NCI-H2107 treated with DMSO at 0.1 percent for 48 hours (cell line): ENCODE measurements around the gene KHDC3L.

ENCODE experiments used
- DNase-seq: peaks from one replicate; lab custom pipeline; 2025; ENCODE audit not compliant: unreplicated experiment; lab: John Stamatoyannopoulos, UW

KHDC3L gene, protein sequence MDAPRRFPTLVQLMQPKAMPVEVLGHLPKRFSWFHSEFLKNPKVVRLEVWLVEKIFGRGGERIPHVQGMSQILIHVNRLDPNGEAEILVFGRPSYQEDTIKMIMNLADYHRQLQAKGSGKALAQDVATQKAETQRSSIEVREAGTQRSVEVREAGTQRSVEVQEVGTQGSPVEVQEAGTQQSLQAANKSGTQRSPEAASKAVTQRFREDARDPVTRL

DNA sequence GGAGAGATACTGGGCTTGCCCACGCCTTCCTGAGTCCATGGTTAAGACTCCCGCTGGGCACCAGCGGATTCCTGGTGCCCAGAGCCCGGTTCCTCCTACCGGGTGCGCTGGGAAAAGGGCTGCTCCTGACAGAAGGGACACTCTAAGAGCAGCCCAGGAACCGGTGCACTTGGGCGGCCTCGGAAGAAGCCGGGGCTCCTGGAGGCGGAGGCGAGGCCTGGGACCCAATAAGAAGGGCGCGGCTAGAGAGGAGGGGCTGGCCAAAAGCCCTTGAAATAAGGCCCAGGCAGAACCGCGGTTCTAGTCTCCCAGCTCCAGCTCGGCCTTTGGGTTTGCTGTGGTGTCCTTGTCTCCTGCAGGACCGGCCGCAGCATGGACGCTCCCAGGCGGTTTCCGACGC lies at the start of gene KHDC3L:
TSS of gene KHDC3L (plus strand) at position 301 of the 400 bp plus-strand sequence. CDS start at position 373, 72 bp downstream.
- DNase-seq, result no peak

DNA sequence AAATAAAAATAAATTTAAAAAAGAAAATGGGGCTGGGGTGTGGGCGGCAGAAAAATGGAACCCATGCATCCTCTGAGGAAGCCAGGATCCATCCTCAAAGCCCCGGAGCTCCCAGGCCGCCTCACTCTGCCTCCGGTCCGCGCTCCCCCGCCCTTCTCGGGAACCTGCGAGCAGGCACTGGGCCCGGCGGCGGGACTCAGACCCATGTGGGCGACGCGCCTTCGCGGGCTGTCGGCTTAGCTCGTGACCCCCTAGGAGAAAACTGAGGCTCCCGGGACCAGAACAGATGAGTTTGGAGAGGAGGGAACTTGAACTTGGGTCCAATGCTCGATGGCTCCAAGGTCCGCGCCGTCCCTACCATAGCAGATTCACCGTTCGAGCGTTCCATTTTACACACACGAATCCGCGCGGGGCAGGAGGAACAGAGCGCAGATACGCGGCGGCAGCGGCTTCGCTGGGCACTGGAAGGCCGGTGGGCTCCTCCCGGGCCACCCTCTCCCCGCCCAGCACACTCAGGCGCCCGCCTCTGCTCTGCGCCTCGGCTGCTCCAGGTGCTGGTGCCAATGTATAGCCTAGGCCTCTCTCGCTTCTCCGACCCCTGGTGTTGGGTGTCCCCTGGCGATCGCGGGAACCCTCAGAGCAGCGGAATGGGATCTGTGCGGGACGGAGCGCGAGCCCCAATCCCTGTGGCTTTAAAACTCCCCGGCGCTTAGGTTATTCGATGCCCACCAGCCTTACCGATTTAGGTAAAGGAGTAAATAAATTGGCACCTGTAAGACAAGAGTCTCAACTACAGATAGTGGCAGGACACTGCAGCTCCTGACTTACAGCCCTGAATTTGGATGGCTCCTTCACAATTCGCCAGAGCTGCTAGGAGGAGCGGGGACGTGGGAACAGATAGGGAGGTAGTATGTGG lies 47.6 kb upstream of the KHDC3L start:
- DNase-seq, result no peak

DNA sequence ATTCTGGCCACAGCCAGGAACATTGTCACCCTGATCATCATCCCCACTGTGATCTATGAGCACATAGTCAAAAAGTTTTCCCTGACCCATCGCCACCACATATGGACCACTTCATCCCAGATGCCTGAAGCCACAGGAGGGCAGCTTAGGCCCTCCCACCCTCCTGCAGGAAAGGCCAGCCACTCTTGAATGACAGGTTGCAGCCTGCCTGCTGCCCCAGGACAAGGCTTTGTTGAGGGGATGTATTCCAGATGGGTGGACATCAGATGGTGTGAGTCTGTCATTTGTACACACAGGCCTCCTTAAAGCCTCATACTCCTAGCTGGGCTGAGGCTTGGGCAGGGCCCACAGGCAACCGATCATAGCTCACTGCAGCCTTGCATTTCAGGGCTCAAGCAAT lies 39.1 kb upstream of the KHDC3L start:
- no peak for DNase-seq

DNA sequence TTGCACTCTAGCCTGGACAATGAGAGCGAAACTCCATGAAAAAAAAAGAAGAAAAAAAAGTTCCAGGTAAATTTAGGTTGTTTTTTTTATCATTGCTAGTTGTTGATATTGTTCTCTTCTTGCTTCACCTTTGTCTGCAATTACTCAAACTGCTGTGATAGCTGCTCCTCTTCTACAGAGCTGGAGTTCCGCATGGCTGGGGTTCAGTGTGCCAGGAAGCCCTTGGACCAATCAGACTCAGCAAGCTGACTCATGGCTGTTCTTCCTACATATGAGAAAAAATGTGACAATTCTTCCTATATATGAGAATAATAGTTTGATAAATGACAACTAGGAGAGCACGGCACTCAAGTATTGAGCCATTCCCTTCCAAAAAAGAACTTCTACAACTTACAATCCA lies 36.8 kb upstream of the KHDC3L start:
- DNase-seq, result no peak

GRCh38 chr6:73328790-73329189 lies 33.7 kb upstream of the KHDC3L start:
- no peak for DNase-seq

DNA sequence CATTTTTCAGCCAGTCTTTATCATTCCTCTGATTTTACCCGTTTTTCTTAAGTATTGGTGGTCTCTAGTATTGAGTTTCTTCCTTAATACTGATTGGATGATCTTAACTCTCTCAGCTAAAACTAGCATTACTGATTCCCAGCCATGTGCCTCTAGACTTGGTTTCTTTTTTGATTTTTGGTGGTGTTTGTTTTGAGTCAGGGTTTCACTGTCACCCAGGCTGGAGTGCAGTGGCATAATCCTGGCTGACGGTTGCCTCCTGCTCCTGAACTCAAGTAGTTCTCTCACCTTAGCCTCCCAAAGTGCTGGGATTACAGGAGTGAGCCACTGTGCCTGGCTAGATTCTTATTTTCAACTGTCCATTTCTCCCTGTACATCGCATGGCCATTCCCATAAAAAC lies 33.3 kb upstream of the KHDC3L start:
- no peak for DNase-seq

DNA sequence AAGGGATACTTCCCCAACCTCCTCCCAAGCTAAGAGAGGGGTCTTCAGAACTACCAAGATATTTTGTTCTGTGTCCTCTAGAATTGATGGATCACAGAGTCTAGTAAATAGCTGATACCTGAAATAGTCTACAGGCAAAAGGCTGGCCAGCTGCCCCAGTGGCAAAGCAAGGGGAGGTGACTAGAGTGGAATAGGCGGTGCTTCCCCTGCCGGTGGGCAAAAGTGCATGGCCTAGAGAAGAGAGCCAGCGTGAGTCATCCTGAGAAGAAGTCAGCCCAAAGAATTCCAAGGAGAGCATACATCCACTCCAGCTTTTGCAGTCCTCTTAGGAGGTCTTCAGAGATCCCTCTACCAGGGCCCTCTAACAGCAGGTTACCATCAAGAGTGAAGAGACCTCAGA lies 23.1 kb upstream of the KHDC3L start:
- no peak for DNase-seq

DNA sequence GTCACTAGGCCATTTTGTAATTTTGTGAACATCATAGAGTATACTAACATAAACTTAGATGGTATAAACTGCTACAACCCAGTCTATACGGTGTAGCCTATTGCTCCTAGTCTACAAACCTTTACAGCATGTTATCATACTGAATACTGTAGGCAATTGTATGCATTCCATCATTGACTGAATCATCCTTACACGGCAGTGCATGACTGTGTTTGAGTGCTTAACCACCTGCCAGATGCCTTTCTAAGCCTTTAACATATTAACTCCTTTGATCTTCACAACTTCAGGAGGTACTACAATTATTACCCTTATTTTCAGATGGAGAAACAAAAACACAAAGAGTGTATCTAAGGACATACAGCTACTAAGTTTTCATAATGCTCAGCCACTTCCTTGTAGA lies 22.4 kb upstream of the KHDC3L start:
- no peak for DNase-seq

DNA sequence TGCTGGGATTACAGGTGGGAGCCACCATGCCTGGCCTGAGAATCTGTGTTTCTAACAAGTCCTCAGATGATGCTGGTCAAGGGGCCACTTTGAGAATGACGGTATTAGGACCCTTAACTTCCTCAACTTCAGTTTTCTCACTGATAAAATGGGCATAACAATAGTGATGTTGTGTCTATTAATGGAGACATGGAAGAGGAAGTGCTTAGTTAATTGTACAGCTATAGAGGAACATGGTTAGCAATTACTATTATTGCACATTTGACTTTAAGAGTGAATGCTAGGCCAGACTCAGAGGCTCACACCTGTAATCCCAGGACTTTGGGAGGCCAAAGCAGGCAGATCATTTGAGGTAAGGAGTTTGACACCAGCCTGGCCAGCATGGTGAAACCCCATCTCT lies 21.1 kb upstream of the KHDC3L start:
- no peak for DNase-seq

GRCh38 chr6:73342174-73342573 lies 20.3 kb upstream of the KHDC3L start:
- DNase-seq, result no peak

GRCh38 chr6:73343164-73343563 lies 19.3 kb upstream of the KHDC3L start:
- no peak for DNase-seq

- DNase-seq, result no peak
These were observed 13.8 kb upstream of the KHDC3L start for GRCh38 chr6:73348550-73349204.

DNA sequence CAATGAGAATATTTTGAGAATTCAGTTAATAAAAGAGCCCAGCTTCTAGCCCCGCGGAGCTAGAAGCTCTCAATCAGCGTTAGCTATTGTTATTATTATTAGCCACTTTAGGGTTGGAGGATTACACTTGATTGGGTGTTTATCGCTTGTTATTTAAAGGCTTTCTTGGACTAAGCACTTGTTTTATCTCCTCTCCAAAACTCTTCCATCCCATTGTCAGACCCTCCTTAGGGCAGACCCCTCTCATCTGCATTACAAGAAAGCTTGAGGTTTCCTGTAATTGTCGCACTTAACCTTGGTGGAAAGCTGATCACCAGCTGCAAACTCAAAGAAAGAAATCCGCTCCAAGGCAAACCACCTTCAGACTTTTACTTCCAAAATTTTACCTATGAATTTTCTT lies 13.1 kb upstream of the KHDC3L start:
- DNase-seq, result no peak

DNA sequence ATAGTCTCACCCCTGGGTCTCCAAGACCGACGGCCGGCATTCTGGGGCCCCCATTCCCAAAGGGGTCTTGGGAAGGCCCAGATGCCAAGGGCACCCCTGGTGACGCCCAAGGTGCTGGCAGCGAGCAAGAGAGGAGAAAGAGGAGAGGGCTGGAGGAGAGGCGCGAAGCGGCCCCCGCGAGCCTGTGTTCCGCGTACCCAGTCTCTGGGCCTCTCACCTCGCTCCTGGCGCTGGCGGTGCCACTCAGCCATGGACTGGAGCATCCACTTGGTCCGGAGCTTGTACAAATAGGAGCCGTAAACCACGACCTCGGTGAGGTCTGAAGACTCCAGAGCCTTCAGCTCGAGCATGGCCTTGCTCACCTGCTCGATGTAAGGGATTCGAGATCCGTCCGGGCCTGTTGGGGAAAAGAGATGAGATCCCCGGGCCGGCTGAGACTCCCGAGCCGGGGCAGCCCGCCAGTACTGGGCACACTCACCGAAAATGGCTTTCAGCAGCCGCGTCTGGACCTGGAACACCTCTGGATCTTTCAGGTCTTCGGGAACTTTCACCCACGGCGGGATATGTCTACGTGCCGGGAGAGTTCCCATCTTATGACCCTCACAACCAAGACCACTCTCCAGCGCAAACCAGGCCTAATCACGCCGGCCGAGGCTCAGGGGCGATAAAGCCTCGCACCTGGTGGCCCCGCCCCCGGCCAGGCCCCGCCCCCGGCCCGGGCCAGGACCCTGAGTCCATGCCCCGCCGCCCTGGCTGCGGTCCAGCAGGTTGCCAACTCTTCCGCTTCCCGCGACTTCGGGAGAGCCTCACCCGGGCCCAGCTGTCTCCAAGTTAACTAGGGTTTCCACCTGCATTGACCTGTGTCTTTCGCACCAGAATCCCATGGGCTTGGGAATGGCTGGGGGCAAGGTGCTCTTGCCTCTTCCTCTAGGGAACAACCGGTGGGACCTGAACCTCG lies 8.5 kb upstream of the KHDC3L start, which contains the start of gene DPPA5:
TSS of gene DPPA5 (minus strand) at position 641 of the 958 bp plus-strand sequence. CDS start at position 590, 51 bp downstream.
- DNase-seq, result no peak

- DNase-seq, result no peak
These were observed 545 bp downstream of the KHDC3L start for GRCh38 chr6:73362869-73363536.

DNA sequence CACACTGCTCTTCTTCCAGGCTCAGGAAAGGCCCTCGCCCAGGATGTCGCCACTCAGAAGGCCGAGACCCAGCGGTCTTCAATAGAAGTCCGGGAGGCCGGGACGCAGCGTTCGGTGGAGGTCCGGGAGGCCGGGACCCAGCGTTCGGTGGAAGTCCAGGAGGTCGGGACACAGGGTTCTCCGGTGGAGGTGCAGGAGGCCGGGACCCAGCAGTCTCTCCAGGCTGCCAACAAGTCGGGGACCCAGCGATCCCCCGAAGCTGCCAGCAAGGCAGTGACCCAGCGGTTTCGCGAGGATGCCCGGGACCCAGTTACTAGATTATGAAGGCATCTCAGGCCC lies 1.0 kb downstream of the KHDC3L start:
- no peak for DNase-seq

DNA sequence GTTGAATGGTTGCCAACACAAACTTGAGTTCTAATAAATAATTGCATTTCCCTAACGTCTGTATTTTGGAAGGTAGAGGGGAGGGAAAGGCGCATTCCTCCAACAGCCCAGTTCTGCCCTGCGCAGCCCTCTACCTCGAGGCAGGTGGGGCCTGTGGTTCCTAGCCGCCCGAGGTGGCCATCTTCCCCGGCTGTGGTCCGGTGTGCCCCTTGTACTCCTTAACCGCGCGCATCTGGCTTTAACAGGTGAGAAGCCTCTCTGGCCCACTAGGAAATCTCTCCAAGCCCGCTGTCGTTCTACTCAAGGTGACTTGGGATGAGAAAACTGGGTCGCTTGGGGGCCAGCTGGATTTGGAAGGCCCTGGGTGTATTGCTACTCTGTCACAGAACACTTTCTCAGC lies 1.7 kb downstream of the KHDC3L start:
- no peak for DNase-seq

DNA sequence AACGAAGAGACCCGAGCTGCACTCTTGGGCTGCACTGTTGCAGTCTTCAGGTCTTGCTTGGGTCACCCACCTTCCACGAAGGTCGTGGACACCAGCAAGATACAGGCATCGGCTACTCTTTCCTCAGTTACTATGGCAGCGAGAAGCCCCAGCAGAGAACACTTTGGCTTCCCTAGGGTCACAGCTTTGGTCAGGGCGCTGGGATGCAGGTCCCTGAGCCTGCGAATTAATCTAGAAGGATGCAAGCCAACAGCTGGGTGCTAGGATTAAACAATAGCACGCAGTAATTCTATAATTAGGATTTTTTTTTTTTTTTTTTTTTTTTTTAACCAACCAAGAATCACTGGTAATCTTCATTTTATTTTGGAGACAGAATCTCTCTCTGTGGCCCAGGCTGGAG lies 2.1 kb downstream of the KHDC3L start:
- DNase-seq, result no peak

DNA sequence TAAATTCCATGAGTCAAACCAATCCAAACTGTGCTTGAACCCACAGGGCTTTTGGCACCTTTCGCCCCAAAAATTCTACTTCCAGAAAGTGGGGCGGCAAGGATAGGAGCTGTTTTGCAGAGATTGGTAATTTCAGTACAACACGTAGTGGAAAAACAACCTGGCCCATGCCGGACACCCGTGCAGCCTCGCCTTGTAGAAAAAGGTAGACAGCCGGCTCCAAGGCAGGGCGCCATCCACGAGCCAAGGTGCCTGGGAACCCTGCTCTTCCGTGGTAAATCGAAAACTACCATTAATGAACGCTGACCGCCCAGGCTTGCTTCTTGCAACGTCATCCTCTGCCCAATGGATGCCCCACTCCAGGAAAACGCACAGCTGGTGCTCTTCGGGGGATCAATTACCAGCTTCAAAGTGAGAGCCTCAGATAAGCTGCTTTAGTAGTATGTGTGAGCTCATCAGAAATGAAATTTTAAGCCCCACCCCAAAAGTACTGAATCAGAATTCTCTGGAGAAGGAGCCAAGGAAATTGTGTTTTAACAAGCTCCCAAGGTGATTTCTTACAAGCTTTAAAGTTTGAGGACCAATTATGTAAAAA lies 5.4 kb downstream of the KHDC3L start:
- no peak for DNase-seq

DNA sequence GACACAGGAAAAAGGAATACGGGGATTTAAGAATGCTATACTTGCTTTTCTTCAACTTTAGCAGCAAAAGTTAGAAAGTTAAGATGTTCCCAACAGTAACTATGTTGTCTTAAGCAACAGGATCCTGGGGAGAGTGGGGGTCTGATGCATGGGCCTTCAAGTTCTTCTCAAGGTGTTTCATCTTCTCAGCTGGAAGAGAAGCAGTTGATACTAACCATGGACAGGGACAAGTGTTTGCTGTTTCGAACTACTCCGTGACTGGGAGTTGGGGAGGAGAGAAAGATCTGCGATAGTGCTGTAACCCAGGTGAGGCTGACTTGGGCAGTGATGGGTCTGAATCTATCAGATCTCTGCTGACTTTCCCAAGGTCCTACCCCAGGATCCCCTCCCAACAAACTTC lies 6.2 kb downstream of the KHDC3L start:
- no peak for DNase-seq
